HEK293 (cell line): Measurements from ENCODE around the gene C12orf57.

Source experiments
- FEZF1 ChIP-seq: fragments of 450-650 bp; formaldehyde crosslinking; IDR thresholded peaks from 2 replicates; pipeline ENCODE4 v1.5.1; 2016; ENCODE audit warnings: missing biosample characterization, missing genetic modification characterization
- KLF1 ChIP-seq: fragments of 450-650 bp; formaldehyde crosslinking; IDR thresholded peaks from 2 replicates; pipeline ENCODE4 v1.5.1; 2016; ENCODE audit warnings: missing biosample characterization, missing genetic modification characterization
- KLF10 ChIP-seq: fragments of 450-650 bp; IDR thresholded peaks from 2 replicates; pipeline ENCODE4 v1.5.1; 2018; ENCODE audit warnings: missing biosample characterization, mild to moderate bottlenecking, missing genetic modification characterization
- MZF1 ChIP-seq: fragments of 450-650 bp; formaldehyde crosslinking; IDR thresholded peaks from 2 replicates; pipeline ENCODE4 v1.5.1; 2017; ENCODE audit warnings: missing biosample characterization, missing genetic modification characterization, borderline replicate concordance
- OSR2 ChIP-seq: fragments of 450-650 bp; formaldehyde crosslinking; IDR thresholded peaks from 2 replicates; pipeline ENCODE4 v1.5.1; 2016; ENCODE audit warnings: missing biosample characterization, missing genetic modification characterization
- SP7 ChIP-seq: fragments of 450-650 bp; formaldehyde crosslinking; IDR thresholded peaks from 2 replicates; pipeline ENCODE4 v1.5.1; 2016; ENCODE audit warnings: missing biosample characterization, missing genetic modification characterization
- ZBTB1 ChIP-seq: fragments of 450-650 bp; formaldehyde crosslinking; IDR thresholded peaks from 2 replicates; pipeline ENCODE4 v1.5.1; 2016; ENCODE audit warnings: missing biosample characterization, missing genetic modification characterization
- ZBTB21 ChIP-seq: fragments of 450-650 bp; formaldehyde crosslinking; IDR thresholded peaks from 2 replicates; pipeline ENCODE4 v1.5.1; 2017; ENCODE audit warnings: missing biosample characterization, missing genetic modification characterization
- ZFP69B ChIP-seq: fragments of 450-650 bp; formaldehyde crosslinking; IDR thresholded peaks from 2 replicates; pipeline ENCODE4 v1.5.1; 2016; ENCODE audit warnings: missing biosample characterization, missing genetic modification characterization
- ZNF10 ChIP-seq: fragments of 450-650 bp; formaldehyde crosslinking; IDR thresholded peaks from 2 replicates; pipeline ENCODE4 v1.5.1; 2017; ENCODE audit warnings: missing biosample characterization, missing genetic modification characterization
- ZNF132 ChIP-seq: fragments of 450-650 bp; formaldehyde crosslinking; IDR thresholded peaks from 2 replicates; pipeline ENCODE4 v1.5.1; 2017; ENCODE audit warnings: missing biosample characterization, missing genetic modification characterization, borderline replicate concordance
- ZNF174 ChIP-seq: fragments of 450-650 bp; formaldehyde crosslinking; IDR thresholded peaks from 2 replicates; pipeline ENCODE4 v1.5.0; 2017; ENCODE audit warnings: missing biosample characterization, mild to moderate bottlenecking, missing genetic modification characterization
- ZNF24 ChIP-seq: fragments of 450-650 bp; formaldehyde crosslinking; IDR thresholded peaks from 2 replicates; pipeline ENCODE4 v1.5.1; 2016; ENCODE audit warnings: missing biosample characterization, missing genetic modification characterization
- ZNF292 ChIP-seq: fragments of 450-650 bp; formaldehyde crosslinking; IDR thresholded peaks from 2 replicates; pipeline ENCODE4 v1.5.1; 2016; ENCODE audit warnings: low read depth, missing biosample characterization, missing genetic modification characterization, borderline replicate concordance
- ZNF335 ChIP-seq: fragments of 450-650 bp; formaldehyde crosslinking; conservative IDR thresholded peaks from 2 replicates; pipeline ENCODE4 v1.5.1; 2016; ENCODE audit warnings: missing biosample characterization, missing genetic modification characterization
- ZNF341 ChIP-seq: fragments of 450-650 bp; formaldehyde crosslinking; IDR thresholded peaks from 2 replicates; pipeline ENCODE4; 2016; ENCODE audit warnings: low read depth, missing biosample characterization, missing genetic modification characterization
- ZNF521 ChIP-seq: fragments of 450-650 bp; formaldehyde crosslinking; IDR thresholded peaks from 2 replicates; pipeline ENCODE4 v1.5.1; 2017; ENCODE audit warnings: missing biosample characterization, mild to moderate bottlenecking, missing genetic modification characterization
- ZNF621 ChIP-seq: fragments of 450-650 bp; formaldehyde crosslinking; IDR thresholded peaks from 2 replicates; pipeline ENCODE4 v1.5.1; 2017; ENCODE audit warnings: missing biosample characterization, missing genetic modification characterization
- ZNF768 ChIP-seq: fragments of 450-650 bp; formaldehyde crosslinking; IDR thresholded peaks from 2 replicates; pipeline ENCODE4 v1.5.1; 2018; ENCODE audit warnings: missing biosample characterization, mild to moderate bottlenecking, missing genetic modification characterization
- ZSCAN23 ChIP-seq: fragments of 450-650 bp; formaldehyde crosslinking; IDR thresholded peaks from 2 replicates; pipeline ENCODE4 v1.5.1; 2016; ENCODE audit warnings: missing biosample characterization, missing genetic modification characterization
- ZXDB ChIP-seq: fragments of 450-650 bp; formaldehyde crosslinking; IDR thresholded peaks from 2 replicates; pipeline ENCODE4 v1.5.1; 2016; ENCODE audit warnings: missing biosample characterization, missing genetic modification characterization
- TF ChIP-seq, protein P1 (sequence below): fragments of 450-650 bp; formaldehyde crosslinking; IDR thresholded peaks from 2 replicates; pipeline ENCODE4 v1.5.1; 2016; ENCODE audit warnings: missing biosample characterization, missing genetic modification characterization
- TF ChIP-seq, protein P2 (sequence below): fragments of 450-650 bp; formaldehyde crosslinking; IDR thresholded peaks from 2 replicates; pipeline ENCODE4 v1.5.1; 2017; ENCODE audit warnings: missing biosample characterization, missing genetic modification characterization
- TF ChIP-seq, protein P3 (sequence below): fragments of 450-650 bp; formaldehyde crosslinking; IDR thresholded peaks from 2 replicates; pipeline ENCODE4; 2016; ENCODE audit warnings: missing biosample characterization, missing genetic modification characterization
- TF ChIP-seq, protein P4 (sequence below): fragments of 450-650 bp; formaldehyde crosslinking; IDR thresholded peaks from 2 replicates; pipeline ENCODE4 v1.5.1; 2016; ENCODE audit warnings: missing biosample characterization, missing genetic modification characterization, borderline replicate concordance
- TF ChIP-seq, protein P5 (sequence below): fragments of 450-650 bp; formaldehyde crosslinking; conservative IDR thresholded peaks from 2 replicates; pipeline ENCODE4 v1.5.1; 2016; ENCODE audit warnings: low read depth, missing biosample characterization, missing genetic modification characterization

C12orf57 gene

DNA sequence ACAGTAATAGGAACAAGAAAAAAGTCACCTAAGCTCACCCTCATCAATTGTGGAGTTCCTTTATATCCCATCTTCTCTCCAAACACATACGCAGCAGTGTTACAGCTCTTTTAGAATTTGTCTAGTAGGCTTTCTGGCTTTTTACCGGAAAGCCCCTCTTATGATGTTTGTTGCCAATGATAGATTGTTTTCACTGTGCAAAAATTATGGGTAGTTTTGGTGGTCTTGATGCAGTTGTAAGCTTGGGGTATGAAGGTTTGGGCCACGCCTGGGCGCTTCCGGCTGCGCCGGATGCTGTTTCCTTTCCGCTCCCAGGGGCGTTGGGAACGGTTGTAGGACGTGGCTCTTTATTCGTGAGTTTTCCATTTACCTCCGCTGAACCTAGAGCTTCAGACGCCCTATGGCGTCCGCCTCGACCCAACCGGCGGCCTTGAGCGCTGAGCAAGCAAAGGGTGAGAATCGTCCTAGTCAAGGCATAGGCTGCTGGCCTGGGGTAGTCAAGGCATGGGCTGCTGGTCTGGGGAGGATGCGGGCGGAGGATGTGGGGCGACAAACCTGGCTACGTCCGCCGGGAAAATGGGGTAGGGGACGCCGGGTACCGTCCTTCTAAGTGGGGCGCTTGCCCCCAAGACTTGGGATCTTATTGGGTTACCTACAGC lies at the start of gene C12orf57, which contains the start of gene RNU7-1 (continued):
- TF ChIP-seq, protein P1, sequence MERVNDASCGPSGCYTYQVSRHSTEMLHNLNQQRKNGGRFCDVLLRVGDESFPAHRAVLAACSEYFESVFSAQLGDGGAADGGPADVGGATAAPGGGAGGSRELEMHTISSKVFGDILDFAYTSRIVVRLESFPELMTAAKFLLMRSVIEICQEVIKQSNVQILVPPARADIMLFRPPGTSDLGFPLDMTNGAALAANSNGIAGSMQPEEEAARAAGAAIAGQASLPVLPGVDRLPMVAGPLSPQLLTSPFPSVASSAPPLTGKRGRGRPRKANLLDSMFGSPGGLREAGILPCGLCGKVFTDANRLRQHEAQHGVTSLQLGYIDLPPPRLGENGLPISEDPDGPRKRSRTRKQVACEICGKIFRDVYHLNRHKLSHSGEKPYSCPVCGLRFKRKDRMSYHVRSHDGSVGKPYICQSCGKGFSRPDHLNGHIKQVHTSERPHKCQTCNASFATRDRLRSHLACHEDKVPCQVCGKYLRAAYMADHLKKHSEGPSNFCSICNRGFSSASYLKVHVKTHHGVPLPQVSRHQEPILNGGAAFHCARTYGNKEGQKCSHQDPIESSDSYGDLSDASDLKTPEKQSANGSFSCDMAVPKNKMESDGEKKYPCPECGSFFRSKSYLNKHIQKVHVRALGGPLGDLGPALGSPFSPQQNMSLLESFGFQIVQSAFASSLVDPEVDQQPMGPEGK (tag by site-specific recombination): 0 out of 2 replicates have a peak, but pooled peaks have one; percentile 70
- TF ChIP-seq ZBTB21 (tag by site-specific recombination) (0 out of 2 replicates have a peak, but pooled peaks have one; percentile 38), ZSCAN23 (tag by site-specific recombination) (no peak), ZNF521 (no peak), ZNF292 (tag by site-specific recombination) (no peak), ZNF621 (no peak), ZFP69B (tag by site-specific recombination) (no peak), ZNF174 (tag by site-specific recombination) (no peak), ZNF341 (tag by site-specific recombination) (peak; percentile 37; the same call in 1 of the 2 replicates), ZNF24 (tag by site-specific recombination) (peak; percentile 57), MZF1 (peak; percentile 49; the same call in 1 of the 2 replicates), KLF10 (tag by site-specific recombination) (peak; percentile 86), ZNF768 (tag by site-specific recombination) (peak; percentile 47; the same call in 1 of the 2 replicates), OSR2 (tag by site-specific recombination) (peak; percentile 20), ZNF335 (tag by site-specific recombination) (no peak; the same call in 1 of the 2 replicates), ZNF132 (tag by site-specific recombination) (no peak), ZXDB (tag by site-specific recombination) (peak; percentile 89), ZNF10 (tag by site-specific recombination) (peak; percentile 56; the same call in 1 of the 2 replicates), ZBTB1 (tag by site-specific recombination) (no peak), SP7 (tag by site-specific recombination) (peak; percentile 70), KLF1 (tag by site-specific recombination) (no peak; the same call in none of the 2 replicates), FEZF1 (tag by site-specific recombination) (no peak; the same call in 1 of the 2 replicates)
- TF ChIP-seq, protein P2, sequence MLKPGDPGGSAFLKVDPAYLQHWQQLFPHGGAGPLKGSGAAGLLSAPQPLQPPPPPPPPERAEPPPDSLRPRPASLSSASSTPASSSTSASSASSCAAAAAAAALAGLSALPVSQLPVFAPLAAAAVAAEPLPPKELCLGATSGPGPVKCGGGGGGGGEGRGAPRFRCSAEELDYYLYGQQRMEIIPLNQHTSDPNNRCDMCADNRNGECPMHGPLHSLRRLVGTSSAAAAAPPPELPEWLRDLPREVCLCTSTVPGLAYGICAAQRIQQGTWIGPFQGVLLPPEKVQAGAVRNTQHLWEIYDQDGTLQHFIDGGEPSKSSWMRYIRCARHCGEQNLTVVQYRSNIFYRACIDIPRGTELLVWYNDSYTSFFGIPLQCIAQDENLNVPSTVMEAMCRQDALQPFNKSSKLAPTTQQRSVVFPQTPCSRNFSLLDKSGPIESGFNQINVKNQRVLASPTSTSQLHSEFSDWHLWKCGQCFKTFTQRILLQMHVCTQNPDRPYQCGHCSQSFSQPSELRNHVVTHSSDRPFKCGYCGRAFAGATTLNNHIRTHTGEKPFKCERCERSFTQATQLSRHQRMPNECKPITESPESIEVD (tag by site-specific recombination): 0 out of 2 replicates have a peak, but pooled peaks have one; percentile 44
- TF ChIP-seq, protein P3, sequence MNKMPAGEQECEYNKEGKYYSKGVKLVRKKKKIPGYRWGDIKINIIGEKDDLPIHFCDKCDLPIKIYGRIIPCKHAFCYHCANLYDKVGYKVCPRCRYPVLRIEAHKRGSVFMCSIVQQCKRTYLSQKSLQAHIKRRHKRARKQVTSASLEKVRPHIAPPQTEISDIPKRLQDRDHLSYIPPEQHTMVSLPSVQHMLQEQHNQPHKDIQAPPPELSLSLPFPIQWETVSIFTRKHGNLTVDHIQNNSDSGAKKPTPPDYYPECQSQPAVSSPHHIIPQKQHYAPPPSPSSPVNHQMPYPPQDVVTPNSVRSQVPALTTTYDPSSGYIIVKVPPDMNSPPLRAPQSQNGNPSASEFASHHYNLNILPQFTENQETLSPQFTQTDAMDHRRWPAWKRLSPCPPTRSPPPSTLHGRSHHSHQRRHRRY (tag by site-specific recombination): peak; percentile 7; the same call in 1 of the 2 replicates
- TF ChIP-seq, protein P4, sequence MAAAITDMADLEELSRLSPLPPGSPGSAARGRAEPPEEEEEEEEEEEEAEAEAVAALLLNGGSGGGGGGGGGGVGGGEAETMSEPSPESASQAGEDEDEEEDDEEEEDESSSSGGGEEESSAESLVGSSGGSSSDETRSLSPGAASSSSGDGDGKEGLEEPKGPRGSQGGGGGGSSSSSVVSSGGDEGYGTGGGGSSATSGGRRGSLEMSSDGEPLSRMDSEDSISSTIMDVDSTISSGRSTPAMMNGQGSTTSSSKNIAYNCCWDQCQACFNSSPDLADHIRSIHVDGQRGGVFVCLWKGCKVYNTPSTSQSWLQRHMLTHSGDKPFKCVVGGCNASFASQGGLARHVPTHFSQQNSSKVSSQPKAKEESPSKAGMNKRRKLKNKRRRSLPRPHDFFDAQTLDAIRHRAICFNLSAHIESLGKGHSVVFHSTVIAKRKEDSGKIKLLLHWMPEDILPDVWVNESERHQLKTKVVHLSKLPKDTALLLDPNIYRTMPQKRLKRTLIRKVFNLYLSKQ (tag by site-specific recombination): no peak
- TF ChIP-seq, protein P5, sequence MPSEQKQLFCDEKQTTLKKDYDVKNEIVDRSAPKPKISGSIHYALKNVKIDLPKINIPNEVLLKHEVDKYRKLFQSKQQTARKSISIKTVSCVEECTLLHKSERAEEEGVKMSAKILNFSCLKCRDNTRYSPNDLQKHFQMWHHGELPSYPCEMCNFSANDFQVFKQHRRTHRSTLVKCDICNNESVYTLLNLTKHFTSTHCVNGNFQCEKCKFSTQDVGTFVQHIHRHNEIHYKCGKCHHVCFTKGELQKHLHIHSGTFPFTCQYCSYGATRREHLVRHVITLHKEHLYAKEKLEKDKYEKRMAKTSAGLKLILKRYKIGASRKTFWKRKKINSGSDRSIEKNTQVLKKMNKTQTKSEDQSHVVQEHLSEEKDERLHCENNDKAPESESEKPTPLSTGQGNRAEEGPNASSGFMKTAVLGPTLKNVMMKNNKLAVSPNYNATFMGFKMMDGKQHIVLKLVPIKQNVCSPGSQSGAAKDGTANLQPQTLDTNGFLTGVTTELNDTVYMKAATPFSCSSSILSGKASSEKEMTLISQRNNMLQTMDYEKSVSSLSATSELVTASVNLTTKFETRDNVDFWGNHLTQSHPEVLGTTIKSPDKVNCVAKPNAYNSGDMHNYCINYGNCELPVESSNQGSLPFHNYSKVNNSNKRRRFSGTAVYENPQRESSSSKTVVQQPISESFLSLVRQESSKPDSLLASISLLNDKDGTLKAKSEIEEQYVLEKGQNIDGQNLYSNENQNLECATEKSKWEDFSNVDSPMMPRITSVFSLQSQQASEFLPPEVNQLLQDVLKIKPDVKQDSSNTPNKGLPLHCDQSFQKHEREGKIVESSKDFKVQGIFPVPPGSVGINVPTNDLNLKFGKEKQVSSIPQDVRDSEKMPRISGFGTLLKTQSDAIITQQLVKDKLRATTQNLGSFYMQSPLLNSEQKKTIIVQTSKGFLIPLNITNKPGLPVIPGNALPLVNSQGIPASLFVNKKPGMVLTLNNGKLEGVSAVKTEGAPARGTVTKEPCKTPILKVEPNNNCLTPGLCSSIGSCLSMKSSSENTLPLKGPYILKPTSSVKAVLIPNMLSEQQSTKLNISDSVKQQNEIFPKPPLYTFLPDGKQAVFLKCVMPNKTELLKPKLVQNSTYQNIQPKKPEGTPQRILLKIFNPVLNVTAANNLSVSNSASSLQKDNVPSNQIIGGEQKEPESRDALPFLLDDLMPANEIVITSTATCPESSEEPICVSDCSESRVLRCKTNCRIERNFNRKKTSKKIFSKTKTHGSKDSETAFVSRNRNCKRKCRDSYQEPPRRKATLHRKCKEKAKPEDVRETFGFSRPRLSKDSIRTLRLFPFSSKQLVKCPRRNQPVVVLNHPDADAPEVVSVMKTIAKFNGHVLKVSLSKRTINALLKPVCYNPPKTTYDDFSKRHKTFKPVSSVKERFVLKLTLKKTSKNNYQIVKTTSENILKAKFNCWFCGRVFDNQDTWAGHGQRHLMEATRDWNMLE: peak; percentile 38; the same call in 1 of the 2 replicates
